Upper lobe of left lung (tissue), 6 donors: ENCODE data around the gene SEPTIN5. TPM values are rescaled to one million over a fixed set of nuclear protein-coding genes. Genes with fewer than 3 reads are reported as not detected.

ENCODE experiments used
- ATAC-seq, 2 donors: fragments of 200-7000 bp; cut with Tn5 transposase; one replicate each; pipeline ENCODE4 v1.9.1; 2022; ENCODE audit warnings: mild to moderate bottlenecking in 2 of 2, moderate library complexity in 2 of 2; ENCODE audit not compliant: low FRiP score in 2 of 2
- DNase-seq, 2 donors: peaks; one replicate each; pipeline ENCODE4 v3.0.0-alpha.2; 2019 to 2020
- H3K27ac ChIP-seq, 4 donors: fragments of 200-600 bp; sonication (generic); one replicate each; pipeline ENCODE4 v1.5.1; 2016 to 2019
- H3K27me3 ChIP-seq, 4 donors: fragments of 200-600 bp; sonication (generic); one replicate each; pipeline ENCODE4 v1.5.1; 2017 to 2019
- H3K36me3 ChIP-seq, 4 donors: fragments of 200-600 bp; sonication (generic); one replicate each; pipeline ENCODE4 v1.5.1; 2016 to 2019
- H3K4me1 ChIP-seq, 4 donors: fragments of 200-600 bp; sonication (generic); one replicate each; pipeline ENCODE4 v1.5.1; 2018 to 2019
- H3K4me3 ChIP-seq, 4 donors: fragments of 200-600 bp; sonication (generic); one replicate each; pipeline ENCODE4 v1.5.1; 2017 to 2019; ENCODE audit warnings: mild to moderate bottlenecking in 2 of 4, moderate library complexity in 1 of 4
- H3K9me3 ChIP-seq, 4 donors: fragments of 200-600 bp; sonication (generic); one replicate each; pipeline ENCODE4 v1.5.1; 2018 to 2019
- EP300 ChIP-seq, 4 donors: sonication (generic); formaldehyde crosslinking; IDR thresholded peaks; one replicate each; pipeline ENCODE4 v1.5.1; 2017; ENCODE audit warnings: antibody characterized with exemption in 4 of 4, control low read depth in 2 of 4
- POLR2A ChIP-seq, 4 donors: fragments of 450-650 bp; IDR thresholded peaks; one replicate each; pipeline ENCODE4 v1.5.1; 2016 to 2017; ENCODE audit warnings: antibody characterized with exemption in 4 of 4, mild to moderate bottlenecking in 2 of 4
- POLR2AphosphoS5 ChIP-seq, 2 donors: sonication (generic); formaldehyde crosslinking; IDR thresholded peaks; one replicate each; pipeline ENCODE4 v1.5.1; 2017; ENCODE audit warnings: antibody characterized with exemption in 2 of 2
- WGBS, 2 donors: methylation state at CpG; one replicate each; pipeline ENCODE4 v1.1.5; 2017 to 2018; 5-methylcytosine and 5-hydroxymethylcytosine counted together
- total RNA-seq, 6 donors: library from RNA; depleted of rRNA in 4 of 6; stranded (reverse); fragments of >200 nt in 4 of 6; gene quantifications; one replicate each; pipeline versions ENCODE4 v1.1.0 to v1.2.1, GENCODE V29; 2016 to 2021
- TF ChIP-seq, protein P1 (sequence below), 6 experiments: fragments of 450-650 bp in 4 of 6; fragments of 200-600 bp in 2 of 6; sonication (generic) in 2 of 6; IDR thresholded peaks; one replicate each; pipeline ENCODE4 v1.5.1; 2016 to 2019; ENCODE audit warnings: antibody characterized with exemption in 6 of 6
- donor health status: DM: no; HTN: no; CAD: no; lungs with moderate emphysema.
- donor health status: DM: no; HTN: yes; CAD: no; lungs with severe emphysema.

Gene SEPTIN5
- total RNA-seq, 6 donors from 2014 or later = 6.0 to 30.0 (median 17.1) TPM

DNA sequence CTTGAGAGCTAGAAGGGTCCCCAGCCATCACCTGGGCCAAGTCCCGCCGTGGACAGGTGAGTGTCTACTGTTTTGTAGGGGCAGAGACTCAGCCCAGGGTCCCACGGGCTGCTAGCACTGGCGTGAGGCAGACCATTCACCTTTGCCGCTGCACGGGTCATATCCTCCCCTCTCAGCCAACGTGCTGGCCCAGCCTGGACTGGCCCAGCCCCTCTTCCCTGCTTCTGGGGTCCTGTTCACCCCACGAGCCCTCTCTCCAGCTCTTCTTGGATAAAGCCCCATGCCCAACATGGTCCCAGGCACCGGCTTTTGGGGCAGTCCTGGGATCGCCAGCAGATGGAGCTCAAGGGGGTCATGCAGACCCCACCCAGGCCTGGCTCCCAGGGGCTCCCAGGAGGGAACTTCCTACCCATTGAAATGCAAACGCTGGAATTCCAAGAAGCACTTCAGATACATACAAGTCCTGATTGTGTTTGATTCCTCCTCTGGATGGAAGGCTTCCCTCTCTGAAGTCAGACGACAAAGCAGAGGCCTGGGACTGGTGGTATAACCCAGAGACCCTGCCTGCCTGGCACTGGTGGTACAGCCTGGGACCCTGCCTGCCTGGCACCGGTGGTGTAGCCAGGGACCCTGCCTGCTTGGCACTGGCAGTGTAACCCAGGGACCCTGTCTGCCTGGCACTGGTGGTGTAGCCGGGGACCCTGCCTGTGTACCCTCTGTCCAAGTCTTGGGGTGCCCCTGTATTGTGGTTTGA, 8.9 kb upstream of the SEPTIN5 start:
- no peaks in the 10 kb centered on the region for H3K27me3 ChIP-seq
- no peaks in the 10 kb centered on the region for H3K9me3 ChIP-seq
- TF ChIP-seq EP300 (IDR thresholded peaks at IDR 0.05) = no peak
- TF ChIP-seq, protein P1, sequence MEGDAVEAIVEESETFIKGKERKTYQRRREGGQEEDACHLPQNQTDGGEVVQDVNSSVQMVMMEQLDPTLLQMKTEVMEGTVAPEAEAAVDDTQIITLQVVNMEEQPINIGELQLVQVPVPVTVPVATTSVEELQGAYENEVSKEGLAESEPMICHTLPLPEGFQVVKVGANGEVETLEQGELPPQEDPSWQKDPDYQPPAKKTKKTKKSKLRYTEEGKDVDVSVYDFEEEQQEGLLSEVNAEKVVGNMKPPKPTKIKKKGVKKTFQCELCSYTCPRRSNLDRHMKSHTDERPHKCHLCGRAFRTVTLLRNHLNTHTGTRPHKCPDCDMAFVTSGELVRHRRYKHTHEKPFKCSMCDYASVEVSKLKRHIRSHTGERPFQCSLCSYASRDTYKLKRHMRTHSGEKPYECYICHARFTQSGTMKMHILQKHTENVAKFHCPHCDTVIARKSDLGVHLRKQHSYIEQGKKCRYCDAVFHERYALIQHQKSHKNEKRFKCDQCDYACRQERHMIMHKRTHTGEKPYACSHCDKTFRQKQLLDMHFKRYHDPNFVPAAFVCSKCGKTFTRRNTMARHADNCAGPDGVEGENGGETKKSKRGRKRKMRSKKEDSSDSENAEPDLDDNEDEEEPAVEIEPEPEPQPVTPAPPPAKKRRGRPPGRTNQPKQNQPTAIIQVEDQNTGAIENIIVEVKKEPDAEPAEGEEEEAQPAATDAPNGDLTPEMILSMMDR (IDR thresholded peaks at IDR 0.05) = no peak
- TF ChIP-seq POLR2AphosphoS5 (IDR thresholded peaks at IDR 0.05) = no peak
- TF ChIP-seq POLR2A (IDR thresholded peaks at IDR 0.05) = no peak
- DNase-seq (peak; percentile 9 to 27), ATAC-seq (peak in 1 of 2 donors; percentile 6)
- WGBS, 2 donors = 63 to 74% methylated on average over 10 to 14 of the region's 14 CpGs
- no peak overlapping the region for H3K27ac ChIP-seq
- peaks cover 0 to 9% (median 0%) of the 10 kb centered on the region in 4 donors for H3K4me1 ChIP-seq
- H3K36me3 ChIP-seq = no peaks in the 10 kb centered on the region
- no peak overlapping the region for H3K4me3 ChIP-seq

- Histone ChIP-seq H3K27me3 (no peaks in the 10 kb centered on the region), H3K27ac (no peak overlapping the region), H3K36me3 (no peaks in the 10 kb centered on the region), H3K4me3 (no peak overlapping the region), H3K9me3 (no peaks in the 10 kb centered on the region), H3K4me1 (peaks cover 0 to 9% (median 0%) of the 10 kb centered on the region in 4 donors)
- no peak for TF ChIP-seq POLR2AphosphoS5 (IDR thresholded peaks at IDR 0.05)
- TF ChIP-seq, protein P1 (IDR thresholded peaks at IDR 0.05) = no peak
- TF ChIP-seq POLR2A (IDR thresholded peaks at IDR 0.05) = no peak
- no peak for TF ChIP-seq EP300 (IDR thresholded peaks at IDR 0.05)
- ATAC-seq (no peak), DNase-seq (no peak)
- WGBS, 2 donors = 80 to 89% methylated on average over 7 of the region's 7 CpGs
These were observed 7.6 kb upstream of the SEPTIN5 start for GRCh38 chr22:19706661-19707151.

GRCh38 chr22:19707347-19708290, 6.7 kb upstream of the SEPTIN5 start:
- TF ChIP-seq POLR2A (IDR thresholded peaks at IDR 0.05) = no peak
- no peak for TF ChIP-seq POLR2AphosphoS5 (IDR thresholded peaks at IDR 0.05)
- TF ChIP-seq, protein P1 (IDR thresholded peaks at IDR 0.05) = no peak
- no peak for TF ChIP-seq EP300 (IDR thresholded peaks at IDR 0.05)
- Histone ChIP-seq H3K9me3 (no peaks in the 10 kb centered on the region), H3K4me1 (peaks cover 0 to 9% (median 0%) of the 10 kb centered on the region in 4 donors), H3K27me3 (no peaks in the 10 kb centered on the region), H3K27ac (no peak overlapping the region), H3K36me3 (no peaks in the 10 kb centered on the region), H3K4me3 (no peak overlapping the region)
- DNase-seq = peak in 1 of 2 donors; percentile 52
- ATAC-seq = no peak
- 68 to 76% methylated on average over 11 to 24 of the region's 24 CpGs for WGBS, 2 donors

DNA sequence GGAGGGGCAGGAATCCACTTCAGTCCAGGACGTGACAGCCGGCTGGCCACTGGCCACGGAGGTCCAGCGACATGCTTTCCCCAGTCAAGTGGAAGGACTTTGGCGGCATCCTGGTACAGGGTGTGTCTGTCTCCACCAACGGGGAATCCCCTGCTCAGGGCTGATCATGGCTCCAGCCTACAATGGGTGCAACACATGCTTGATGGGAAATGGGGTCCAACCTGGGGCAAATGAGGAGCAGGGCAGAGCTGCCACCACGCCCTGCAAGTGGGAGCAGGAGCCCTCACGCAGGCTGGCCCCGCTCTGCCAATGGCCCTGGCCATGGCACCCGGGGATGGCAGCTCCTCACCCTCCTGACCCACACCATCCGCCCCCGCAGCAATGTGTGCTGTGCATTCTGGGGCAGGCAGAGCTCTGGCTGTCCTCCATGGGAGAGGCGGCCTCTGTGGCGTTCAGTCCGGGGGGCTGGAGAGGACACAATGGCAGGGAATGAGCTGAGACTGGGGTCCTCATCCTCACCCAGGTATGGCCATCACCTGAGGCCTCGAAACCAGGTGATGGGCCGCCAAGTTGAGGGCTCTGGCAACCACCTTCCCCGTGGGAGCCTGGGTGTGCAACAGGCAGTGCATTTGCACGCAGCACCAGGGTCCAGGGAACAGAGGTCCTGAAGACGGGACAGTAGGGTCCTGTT, 5.8 kb upstream of the SEPTIN5 start:
- no peaks in the 10 kb centered on the region for H3K27me3 ChIP-seq
- WGBS, 2 donors = 60 to 72% methylated on average over 1 to 20 of the region's 20 CpGs
- peak; percentile 49 to 85 for DNase-seq
- no peak overlapping the region for H3K27ac ChIP-seq
- peak in 1 of 2 donors; percentile 71 for ATAC-seq
- H3K9me3 ChIP-seq = no peaks in the 10 kb centered on the region
- no peaks in the 10 kb centered on the region for H3K36me3 ChIP-seq
- H3K4me3 ChIP-seq = no peak overlapping the region
- TF ChIP-seq, protein P1 (IDR thresholded peaks at IDR 0.05) = no peak
- TF ChIP-seq POLR2AphosphoS5 (IDR thresholded peaks at IDR 0.05) = no peak
- TF ChIP-seq POLR2A (IDR thresholded peaks at IDR 0.05) = no peak
- no peak for TF ChIP-seq EP300 (IDR thresholded peaks at IDR 0.05)
- peaks cover 0 to 9% (median under 1%) of the 10 kb centered on the region in 4 donors for H3K4me1 ChIP-seq
